Vagina (tissue), 2 donors: ENCODE data around the gene BORCS8. TPM values are rescaled to one million over a fixed set of nuclear protein-coding genes. Genes with fewer than 3 reads are reported as not detected.

Experiments
- DNase-seq, 2 donors: peaks; one replicate each; pipeline ENCODE4 v3.0.0-alpha.2; 2017; ENCODE audit errors: extremely low spot score in 2 of 2
- H3K27ac ChIP-seq: fragments of 200-600 bp; sonication (generic); one replicate; pipeline ENCODE4 v1.5.1; 2019
- H3K27me3 ChIP-seq: fragments of 200-600 bp; sonication (generic); one replicate; pipeline ENCODE4 v1.5.1; 2019
- H3K36me3 ChIP-seq, 2 donors: fragments of 200-600 bp; sonication (generic); one replicate each; pipeline ENCODE4 v1.5.1; 2017 to 2019
- H3K4me1 ChIP-seq: fragments of 200-600 bp; sonication (generic); one replicate; pipeline ENCODE4 v1.5.1; 2019
- H3K4me3 ChIP-seq, 2 donors: fragments of 200-600 bp; sonication (generic); 1 replicate in 1 of 2; 2 replicates in 1 of 2; pipeline ENCODE4 v1.5.1; 2016 to 2019
- H3K9me3 ChIP-seq: fragments of 200-600 bp; sonication (generic); one replicate; pipeline ENCODE4 v1.5.1; 2019
- POLR2A ChIP-seq, 2 donors: fragments of 450-650 bp; IDR thresholded peaks; one replicate each; pipeline ENCODE4 v1.6.1; 2017; ENCODE audit warnings: antibody characterized with exemption in 2 of 2, mild to moderate bottlenecking in 2 of 2, moderate library complexity in 2 of 2
- POLR2AphosphoS5 ChIP-seq, 2 donors: sonication (generic); formaldehyde crosslinking; IDR thresholded peaks; one replicate each; pipeline ENCODE4 v1.9.0; 2017; ENCODE audit warnings: antibody characterized with exemption in 2 of 2, mild to moderate bottlenecking in 2 of 2, low read depth in 1 of 2; ENCODE audit not compliant: insufficient read depth in 1 of 2
- intact Hi-C: fragments of 100-400 bp; cut with DNase I; formaldehyde crosslinking; loops from one replicate; pipeline ENCODE4 v1.15.1; 2023
- total RNA-seq: library from RNA; depleted of rRNA; stranded (reverse); fragments of >200 nt; gene quantifications from one replicate; pipeline ENCODE4 v1.2.3, GENCODE V29; 2016
- TF ChIP-seq, protein P1 (sequence below), 3 experiments: fragments of 450-650 bp in 2 of 3; fragments of 200-600 bp in 1 of 3; sonication (generic) in 1 of 3; IDR thresholded peaks; one replicate each; pipeline ENCODE4 v1.5.1; 2017 to 2019; ENCODE audit warnings: antibody characterized with exemption in 3 of 3, mild to moderate bottlenecking in 2 of 3, moderate library complexity in 2 of 3

The BORCS8 gene
- total RNA-seq, 1 donor from 2014 or later = 18.9 TPM

GRCh38 chr19:19214892-19215291 is 22.9 kb upstream of the BORCS8 start:
- Histone ChIP-seq H3K36me3 (no peaks in the 10 kb centered on the region), H3K4me3 (no peak overlapping the region), H3K27ac (no peak overlapping the region), H3K9me3 (no peaks in the 10 kb centered on the region), H3K4me1 (no peaks in the 10 kb centered on the region), H3K27me3 (peaks cover 7% of the 10 kb centered on the region)
- intact Hi-C loops = no loop called here
- TF ChIP-seq, protein P1, sequence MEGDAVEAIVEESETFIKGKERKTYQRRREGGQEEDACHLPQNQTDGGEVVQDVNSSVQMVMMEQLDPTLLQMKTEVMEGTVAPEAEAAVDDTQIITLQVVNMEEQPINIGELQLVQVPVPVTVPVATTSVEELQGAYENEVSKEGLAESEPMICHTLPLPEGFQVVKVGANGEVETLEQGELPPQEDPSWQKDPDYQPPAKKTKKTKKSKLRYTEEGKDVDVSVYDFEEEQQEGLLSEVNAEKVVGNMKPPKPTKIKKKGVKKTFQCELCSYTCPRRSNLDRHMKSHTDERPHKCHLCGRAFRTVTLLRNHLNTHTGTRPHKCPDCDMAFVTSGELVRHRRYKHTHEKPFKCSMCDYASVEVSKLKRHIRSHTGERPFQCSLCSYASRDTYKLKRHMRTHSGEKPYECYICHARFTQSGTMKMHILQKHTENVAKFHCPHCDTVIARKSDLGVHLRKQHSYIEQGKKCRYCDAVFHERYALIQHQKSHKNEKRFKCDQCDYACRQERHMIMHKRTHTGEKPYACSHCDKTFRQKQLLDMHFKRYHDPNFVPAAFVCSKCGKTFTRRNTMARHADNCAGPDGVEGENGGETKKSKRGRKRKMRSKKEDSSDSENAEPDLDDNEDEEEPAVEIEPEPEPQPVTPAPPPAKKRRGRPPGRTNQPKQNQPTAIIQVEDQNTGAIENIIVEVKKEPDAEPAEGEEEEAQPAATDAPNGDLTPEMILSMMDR (IDR thresholded peaks at IDR 0.05) = no peak
- no peak for TF ChIP-seq POLR2A (IDR thresholded peaks at IDR 0.05)
- no peak for DNase-seq

DNA sequence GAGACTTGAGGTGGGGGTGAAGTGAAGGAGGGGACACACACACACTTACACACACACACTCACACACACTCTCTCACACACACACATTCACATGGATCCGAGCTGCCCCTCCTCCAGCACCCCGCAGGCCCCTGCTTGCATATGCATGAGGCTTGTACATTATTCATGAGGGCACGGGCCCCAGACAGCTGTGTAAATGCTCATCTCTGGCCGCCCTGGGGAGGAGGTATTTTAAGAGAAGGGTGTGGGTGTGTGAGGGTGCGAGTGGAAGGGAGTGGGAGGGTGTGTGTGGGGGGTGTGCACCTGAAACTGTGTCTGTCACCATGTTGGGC is 22.2 kb upstream of the BORCS8 start:
- H3K27ac ChIP-seq = no peak overlapping the region
- peaks cover 7% of the 10 kb centered on the region for H3K27me3 ChIP-seq
- no peaks in the 10 kb centered on the region for H3K4me1 ChIP-seq
- no peaks in the 10 kb centered on the region for H3K36me3 ChIP-seq
- intact Hi-C loops = no loop called here
- H3K4me3 ChIP-seq = no peak overlapping the region
- no peak for DNase-seq
- TF ChIP-seq POLR2A (IDR thresholded peaks at IDR 0.05) (no peak), POLR2AphosphoS5 (IDR thresholded peaks at IDR 0.05; ENCODE audit: insufficient read depth in 1 of 2, low read depth in 1 of 2) (no peak)
- TF ChIP-seq, protein P1 (IDR thresholded peaks at IDR 0.05) = no peak
- H3K9me3 ChIP-seq = no peaks in the 10 kb centered on the region

- no peaks in the 10 kb centered on the region for H3K36me3 ChIP-seq
- DNase-seq = no peak
- H3K27ac ChIP-seq = no peak overlapping the region
- intact Hi-C loops = loop anchor here (1.0 kb wide), 1 partner anchor 45 kb away; no protein-coding TSS in a partner anchor
- no peak overlapping the region for H3K4me3 ChIP-seq
- H3K27me3 ChIP-seq = peaks cover 7% of the 10 kb centered on the region
- TF ChIP-seq, protein P1 (IDR thresholded peaks at IDR 0.05) = no peak
- no peak for TF ChIP-seq POLR2AphosphoS5 (IDR thresholded peaks at IDR 0.05; ENCODE audit: insufficient read depth in 1 of 2, low read depth in 1 of 2)
- TF ChIP-seq POLR2A (IDR thresholded peaks at IDR 0.05) = no peak
- H3K4me1 ChIP-seq = no peaks in the 10 kb centered on the region
- no peaks in the 10 kb centered on the region for H3K9me3 ChIP-seq
Observed at GRCh38 chr19:19213426-19214158, 21.6 kb upstream of the BORCS8 start.

DNA sequence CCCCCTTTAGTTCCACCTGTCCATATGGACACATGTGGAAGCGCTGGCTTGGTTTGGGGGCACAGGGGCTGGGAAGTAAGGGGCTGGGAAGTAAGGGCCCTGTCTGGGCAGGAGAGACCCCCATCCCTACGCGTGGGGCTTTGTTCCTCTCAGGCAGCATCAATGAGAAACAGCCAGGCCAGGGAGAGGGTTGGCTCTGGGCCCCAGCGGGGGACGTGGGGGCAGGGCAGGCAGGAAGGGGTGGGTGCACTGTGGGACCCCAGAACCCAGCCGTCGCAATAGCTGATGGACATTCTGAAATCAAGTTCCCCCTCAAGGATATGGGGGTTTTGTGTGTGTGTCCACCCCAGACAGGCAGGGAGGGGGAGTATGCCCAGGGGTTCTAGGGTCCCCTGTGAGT is 21.0 kb upstream of the BORCS8 start:
- TF ChIP-seq, protein P1 (IDR thresholded peaks at IDR 0.05) = no peak
- no peak for TF ChIP-seq POLR2AphosphoS5 (IDR thresholded peaks at IDR 0.05; ENCODE audit: insufficient read depth in 1 of 2, low read depth in 1 of 2)
- no peak for TF ChIP-seq POLR2A (IDR thresholded peaks at IDR 0.05)
- intact Hi-C loops = loop anchor here (1.0 kb wide), 1 partner anchor 45 kb away; no protein-coding TSS in a partner anchor
- H3K4me3 ChIP-seq = no peak overlapping the region
- DNase-seq = no peak
- peaks cover 7% of the 10 kb centered on the region for H3K27me3 ChIP-seq
- no peaks in the 10 kb centered on the region for H3K4me1 ChIP-seq
- no peaks in the 10 kb centered on the region for H3K36me3 ChIP-seq
- no peak overlapping the region for H3K27ac ChIP-seq
- H3K9me3 ChIP-seq = no peaks in the 10 kb centered on the region
